AG04450 (cell line): ENCODE results near the gene ZNF324B. TPM values are rescaled to one million over a fixed set of nuclear protein-coding genes. Genes with fewer than 3 reads are reported as not detected.
"Not testable (repeated sequence)": the region's sequence is repeated elsewhere in the genome, so short reads cannot be mapped to it uniquely, and the experiment has no call there.

Experiments
- CTCF ChIA-PET: fragments of 300-600, 350-600 bp; formaldehyde crosslinking; extraction: SDS; loops from one replicate; lab custom pipeline; 2022; ENCODE audit warnings: antibody characterized with exemption, inconsistent platforms; lab: Charles Lee
- POLR2A ChIA-PET: fragments of 350-600 bp; formaldehyde crosslinking; extraction: SDS; loops from one replicate; lab custom pipeline; 2021; ENCODE audit warnings: antibody characterized with exemption, inconsistent platforms; lab: Yijun Ruan, JAX
- DNase-seq: peaks from one replicate; pipeline ENCODE4 v3.0.0-alpha.2; 2011; ENCODE audit warnings: low read depth, low spot score
- H3K27ac ChIP-seq: one replicate; pipeline ENCODE4 v1.5.1; 2012; ENCODE audit warnings: low read depth, low read length, control low read depth
- H3K27me3 ChIP-seq: one replicate; pipeline ENCODE4 v1.6.0; 2012; ENCODE audit warnings: low read length; ENCODE audit not compliant: control insufficient read depth, insufficient read depth
- H3K4me3 ChIP-seq: 2 replicates; pipeline ENCODE4 v1.5.1; 2011; ENCODE audit warnings: mild to moderate bottlenecking, low read depth, low read length, control low read depth
- H3K9me3 ChIP-seq: 2 replicates; pipeline ENCODE4 v1.5.1; 2012; ENCODE audit warnings: low read length; ENCODE audit not compliant: control insufficient read depth, insufficient read depth
- CTCF ChIP-seq: IDR thresholded peaks from 2 replicates; pipeline ENCODE4 v1.5.1; 2011; ENCODE audit warnings: low read depth, low read length, control low read depth, inconsistent platforms
- polyA minus RNA-seq: library from RNA; depleted of rRNA, polyadenylated mRNA; stranded (reverse); fragments of >200 nt; gene quantifications from 2 replicates; pipeline ENCODE4 v1.2.3, GENCODE V29; 2011; rRNA and poly(A)+ RNA removed
- polyA plus RNA-seq: library from polyadenylated mRNA; depleted of rRNA; stranded (reverse); fragments of >200 nt; gene quantifications from 2 replicates; pipeline ENCODE4 v1.2.3, GENCODE V29; 2011; rRNA removed

The ZNF324B gene
- polyA plus RNA-seq = 1.8 and 2.3 TPM in 2 replicates
- 4.0 and 4.5 TPM in 2 replicates for polyA minus RNA-seq

- H3K27ac ChIP-seq = no peak within 1 kb of the TSS
- H3K27me3 ChIP-seq = peaks cover 2% of the 10 kb centered on the region
- ChIA-PET CTCF (interaction anchor here (1.1 kb wide), 1 partner anchor 9 kb away, joined by 3 read pairs; no protein-coding TSS in a partner anchor), POLR2A (interaction anchor here (0.5 to 1.2 kb wide), 6 partner anchors 9 to 281 kb away, joined by 3 to 7 read pairs (median 4); partner anchors contain the start of genes TRIM28, ZBTB45, ZNF132 and ZNF584)
- TF ChIP-seq CTCF = no peak
- H3K9me3 ChIP-seq = peaks cover 9% of the 10 kb centered on the region; the same call in 1 of the 2 replicates
- DNase-seq = peak; percentile 78
- H3K4me3 ChIP-seq = peak within 1 kb of the TSS; percentile 69
Observed at GRCh38 chr19:58451358-58452101, at the start of gene ZNF324B. Gene ZNF324B (plus strand): TSS chr19:58451622. CDS start chr19:58453702, 2,080 bp downstream.

GRCh38 chr19:58401840-58402421 lies 49.5 kb upstream of the ZNF324B start:
- POLR2A ChIA-PET = no interaction called here
- TF ChIP-seq CTCF = no peak
- Histone ChIP-seq H3K9me3 (no peaks in the 10 kb centered on the region; the same call in 1 of the 2 replicates), H3K27me3 (no peaks in the 10 kb centered on the region), H3K27ac (no peak overlapping the region), H3K4me3 (peak overlapping the region; percentile 79)
- CTCF ChIA-PET = interaction anchor here (1.1 kb wide), 1 partner anchor 118 kb away, joined by 3 read pairs; the partner anchor contains the start of gene ZBTB45
- no peak for DNase-seq

- CTCF ChIA-PET = interaction anchor here (0.7 kb wide), 1 partner anchor 33 kb away, joined by 3 read pairs; no protein-coding TSS in a partner anchor
- POLR2A ChIA-PET, DNase-seq, H3K27me3 ChIP-seq, H3K9me3 ChIP-seq, H3K4me3 ChIP-seq, H3K27ac ChIP-seq: not testable (repeated sequence)
Observed at GRCh38 chr19:58403920-58404478, 47.4 kb upstream of the ZNF324B start.

- Histone ChIP-seq H3K4me3 (peak overlapping the region; percentile 96), H3K9me3 (no peaks in the 10 kb centered on the region; the same call in 1 of the 2 replicates), H3K27ac (no peak overlapping the region), H3K27me3 (no peaks in the 10 kb centered on the region)
- no peak for DNase-seq
- ChIA-PET CTCF (no interaction called here), POLR2A (no interaction called here)
- peak; percentile 48 for TF ChIP-seq CTCF
Observed at GRCh38 chr19:58406818-58407657, 44.4 kb upstream of the ZNF324B start.
